IPS DF 6.9 (cell line): ENCODE data around the gene KPTN.

Source experiments
- DNase-seq: peaks from one replicate; pipeline ENCODE4 v3.0.0-alpha.2; 2013; ENCODE audit warnings: low read depth, low spot score
- H3K27ac ChIP-seq: one replicate; pipeline ENCODE4 v1.5.1; 2013; ENCODE audit warnings: low read length, control low read depth
- H3K27me3 ChIP-seq: 2 replicates; pipeline ENCODE4 v1.6.1; 2013; ENCODE audit warnings: mild to moderate bottlenecking, low read length; ENCODE audit not compliant: control insufficient read depth, insufficient read depth
- H3K36me3 ChIP-seq: 2 replicates; pipeline ENCODE4 v1.6.1; 2013; ENCODE audit warnings: low read length; ENCODE audit not compliant: control insufficient read depth, insufficient read depth
- H3K4me1 ChIP-seq: 2 replicates; pipeline ENCODE4 v1.6.1; 2013; ENCODE audit warnings: low read length; ENCODE audit not compliant: control insufficient read depth, insufficient read depth
- H3K4me3 ChIP-seq: 2 replicates; pipeline ENCODE4 v1.5.1; 2013; ENCODE audit warnings: mild to moderate bottlenecking, low read length
- H3K9me3 ChIP-seq: 2 replicates; pipeline ENCODE4 v1.6.1; 2013; ENCODE audit warnings: low read length, inconsistent platforms; ENCODE audit not compliant: control insufficient read depth, insufficient read depth
- WGBS: extraction: QIAGEN DNeasy Blood & Tissue Kit; methylation state at CpG from one replicate; pipeline ENCODE4 v1.1.7; 2013; ENCODE audit warnings: mixed read lengths, missing lambda C conversion rate; ENCODE audit not compliant: insufficient read length, insufficient coverage; 5-methylcytosine and 5-hydroxymethylcytosine counted together

Gene KPTN

GRCh38 chr19:47446534-47447469 lies 37.2 kb downstream of the KPTN start:
- no peaks in the 10 kb centered on the region for H3K36me3 ChIP-seq
- H3K27ac ChIP-seq = no peak overlapping the region
- H3K4me1 ChIP-seq = peaks cover 10% of the 10 kb centered on the region
- H3K4me3 ChIP-seq = peak overlapping the region; percentile 52; the same call in 1 of the 2 replicates
- WGBS = no CpG with 5 or more reads among the region's 28 CpGs
- no peak for DNase-seq
- no peaks in the 10 kb centered on the region for H3K27me3 ChIP-seq
- no peaks in the 10 kb centered on the region for H3K9me3 ChIP-seq

GRCh38 chr19:47445937-47446402 lies 38.0 kb downstream of the KPTN start:
- H3K9me3 ChIP-seq = no peaks in the 10 kb centered on the region
- WGBS = no CpG with 5 or more reads among the region's 22 CpGs
- DNase-seq = no peak
- peaks cover 10% of the 10 kb centered on the region for H3K4me1 ChIP-seq
- H3K36me3 ChIP-seq = no peaks in the 10 kb centered on the region
- no peak overlapping the region for H3K4me3 ChIP-seq
- H3K27ac ChIP-seq = no peak overlapping the region
- no peaks in the 10 kb centered on the region for H3K27me3 ChIP-seq

DNA sequence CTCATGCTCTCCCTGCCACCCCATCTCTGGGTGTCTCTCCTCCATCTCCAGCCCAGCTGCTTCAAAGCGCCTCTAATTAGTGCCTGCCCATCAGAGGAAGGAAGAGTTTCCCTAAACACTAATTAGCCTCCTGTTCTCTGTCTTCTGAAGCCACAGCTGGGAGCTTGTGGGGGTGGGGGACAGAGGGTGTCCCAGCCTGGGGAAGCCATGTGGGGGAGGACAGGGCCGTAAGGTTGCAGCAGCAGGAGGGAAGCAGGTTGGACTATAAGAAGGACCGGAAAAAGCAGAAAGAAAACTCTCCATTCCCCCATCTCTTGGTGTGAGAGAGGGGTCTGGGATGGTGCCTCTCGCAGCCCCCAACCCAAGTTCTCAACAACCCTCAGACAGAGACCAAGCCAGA lies 38.5 kb downstream of the KPTN start:
- Histone ChIP-seq H3K4me1 (peaks cover 10% of the 10 kb centered on the region), H3K36me3 (no peaks in the 10 kb centered on the region), H3K27ac (no peak overlapping the region), H3K9me3 (no peaks in the 10 kb centered on the region), H3K27me3 (no peaks in the 10 kb centered on the region), H3K4me3 (no peak overlapping the region)
- no peak for DNase-seq
- WGBS = no CpG with 5 or more reads among the region's 4 CpGs

GRCh38 chr19:47444388-47444821 lies 39.6 kb downstream of the KPTN start:
- Histone ChIP-seq H3K4me3 (no peak overlapping the region), H3K9me3 (no peaks in the 10 kb centered on the region), H3K4me1 (peaks cover 10% of the 10 kb centered on the region), H3K27me3 (no peaks in the 10 kb centered on the region), H3K36me3 (no peaks in the 10 kb centered on the region), H3K27ac (no peak overlapping the region)
- no peak for DNase-seq
- no CpG with 5 or more reads among the region's 22 CpGs for WGBS

GRCh38 chr19:47443331-47443730 lies 40.7 kb downstream of the KPTN start:
- Histone ChIP-seq H3K36me3 (no peaks in the 10 kb centered on the region), H3K9me3 (no peaks in the 10 kb centered on the region), H3K27me3 (no peaks in the 10 kb centered on the region), H3K27ac (no peak overlapping the region), H3K4me3 (no peak overlapping the region), H3K4me1 (peaks cover 6% of the 10 kb centered on the region; the same call in 1 of the 2 replicates)
- no CpG with 5 or more reads among the region's 12 CpGs for WGBS
- no peak for DNase-seq

DNA sequence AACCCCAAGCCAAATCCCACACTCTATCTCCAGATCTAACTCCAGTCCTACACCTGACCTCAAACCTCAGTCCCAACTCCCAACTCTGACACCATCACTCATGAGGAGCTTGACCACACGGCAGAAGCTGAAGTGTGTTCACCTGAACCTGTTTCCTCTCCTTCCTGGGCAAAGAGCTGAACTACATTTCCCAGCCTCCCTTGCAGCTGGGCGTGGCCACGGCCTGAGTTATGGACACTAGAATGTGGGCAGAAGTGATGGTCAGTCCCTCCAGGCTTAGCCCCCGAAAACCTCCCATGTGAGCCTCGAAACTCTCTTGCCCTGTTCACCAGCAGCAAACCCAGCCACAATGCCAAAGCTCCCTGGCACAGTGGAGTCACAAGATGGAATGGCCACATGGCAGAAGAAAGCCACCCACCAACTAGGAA lies 45.2 kb downstream of the KPTN start:
- H3K27me3 ChIP-seq = no peaks in the 10 kb centered on the region
- no peaks in the 10 kb centered on the region for H3K36me3 ChIP-seq
- WGBS = no CpG with 5 or more reads among the region's 5 CpGs
- no peak overlapping the region for H3K4me3 ChIP-seq
- no peaks in the 10 kb centered on the region for H3K4me1 ChIP-seq
- H3K9me3 ChIP-seq = no peaks in the 10 kb centered on the region
- DNase-seq = no peak
- H3K27ac ChIP-seq = no peak overlapping the region

DNA sequence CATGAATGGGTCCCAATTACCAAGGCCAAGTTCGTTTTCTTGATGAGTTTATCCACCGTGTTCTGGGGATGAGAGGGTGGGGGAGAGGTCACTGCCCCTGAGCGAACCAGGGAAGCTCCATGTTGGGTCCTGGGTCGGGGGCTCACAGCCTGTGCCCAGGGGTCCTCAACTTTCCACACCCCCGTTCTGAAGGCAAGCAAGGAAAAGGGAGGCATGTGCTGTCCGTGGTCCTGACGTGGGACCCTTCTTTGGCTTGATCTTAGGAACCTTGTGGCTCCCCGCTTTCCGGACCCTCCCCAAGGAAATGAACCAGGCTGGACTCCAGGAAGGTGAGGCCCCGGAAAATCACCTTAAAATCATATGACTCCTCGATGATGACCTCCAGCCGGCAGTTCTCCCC lies 46.5 kb downstream of the KPTN start:
- H3K4me3 ChIP-seq = no peak overlapping the region
- H3K36me3 ChIP-seq = no peaks in the 10 kb centered on the region
- no peaks in the 10 kb centered on the region for H3K4me1 ChIP-seq
- H3K9me3 ChIP-seq = no peaks in the 10 kb centered on the region
- H3K27ac ChIP-seq = no peak overlapping the region
- H3K27me3 ChIP-seq = no peaks in the 10 kb centered on the region
- WGBS = no CpG with 5 or more reads among the region's 12 CpGs
- no peak for DNase-seq

DNA sequence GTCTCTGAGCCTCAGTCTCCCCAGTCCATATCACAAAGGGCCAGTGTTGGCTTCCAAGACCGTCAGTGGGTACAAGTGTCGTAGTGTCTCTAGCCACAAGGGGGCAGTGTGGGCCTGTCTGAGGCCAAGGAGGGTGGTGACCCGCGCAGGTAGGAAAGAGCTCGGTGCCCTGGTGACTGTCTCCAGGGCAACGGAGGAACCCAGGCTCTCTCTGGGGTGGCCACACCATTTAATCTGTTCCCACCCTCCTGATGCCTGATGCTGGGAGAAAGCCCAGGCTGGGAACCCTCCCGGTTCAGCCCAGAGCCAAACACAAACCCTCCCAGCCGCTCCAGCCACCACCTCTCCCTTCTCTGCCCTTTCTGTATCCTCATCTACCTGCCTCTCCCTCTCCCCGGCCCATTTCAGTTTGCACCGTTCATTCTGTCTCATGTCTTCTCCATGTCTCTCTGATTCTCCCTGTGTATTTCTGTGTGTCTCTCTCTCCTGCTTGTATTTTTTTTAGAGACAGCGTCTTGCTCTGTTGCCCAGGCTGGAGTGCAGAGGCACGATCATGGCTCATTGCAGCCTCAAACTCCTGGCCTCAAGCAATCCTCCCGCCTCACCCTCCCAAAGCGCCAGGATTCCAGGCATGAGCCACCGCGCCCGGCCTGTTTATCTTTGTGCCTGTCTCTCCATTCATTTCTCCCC lies 47.2 kb downstream of the KPTN start:
- no peaks in the 10 kb centered on the region for H3K4me1 ChIP-seq
- no peak overlapping the region for H3K4me3 ChIP-seq
- no CpG with 5 or more reads among the region's 17 CpGs for WGBS
- H3K27me3 ChIP-seq = no peaks in the 10 kb centered on the region
- H3K9me3 ChIP-seq = no peaks in the 10 kb centered on the region
- H3K36me3 ChIP-seq = no peaks in the 10 kb centered on the region
- H3K27ac ChIP-seq = no peak overlapping the region
- no peak for DNase-seq

- no peak for DNase-seq
- H3K9me3 ChIP-seq = no peaks in the 10 kb centered on the region
- no peaks in the 10 kb centered on the region for H3K36me3 ChIP-seq
- no CpG with 5 or more reads among the region's 6 CpGs for WGBS
- H3K4me1 ChIP-seq = no peaks in the 10 kb centered on the region
- H3K27me3 ChIP-seq = no peaks in the 10 kb centered on the region
- no peak overlapping the region for H3K4me3 ChIP-seq
- no peak overlapping the region for H3K27ac ChIP-seq
Measured at GRCh38 chr19:47435883-47436417, 48.1 kb downstream of the KPTN start.

DNA sequence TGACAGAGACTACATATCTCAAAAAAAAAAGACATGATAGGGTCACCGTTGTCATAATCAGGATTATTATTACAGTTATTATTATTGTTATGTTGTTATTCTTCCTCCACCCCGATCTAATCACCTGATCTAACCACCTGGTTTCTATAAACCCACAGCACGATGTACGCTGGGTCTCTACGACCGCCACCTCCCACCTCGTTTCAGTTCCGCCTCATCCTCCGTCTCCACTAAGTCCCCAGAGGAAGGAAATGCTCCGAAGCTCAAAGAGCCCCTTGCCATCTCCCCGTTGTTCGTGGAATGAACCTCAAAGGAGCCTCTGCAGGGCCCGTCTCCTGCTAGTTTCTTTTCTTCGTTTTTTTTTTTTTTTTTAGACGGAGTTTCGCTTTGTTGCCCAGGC lies 48.8 kb downstream of the KPTN start:
- no peak for DNase-seq
- Histone ChIP-seq H3K9me3 (no peaks in the 10 kb centered on the region), H3K4me3 (no peak overlapping the region), H3K27ac (no peak overlapping the region), H3K36me3 (no peaks in the 10 kb centered on the region), H3K27me3 (no peaks in the 10 kb centered on the region), H3K4me1 (no peaks in the 10 kb centered on the region)
- no CpG with 5 or more reads among the region's 16 CpGs for WGBS
